ENCODE measurements around the gene SLC26A9.

SLC26A9 gene

GRCh38 chr1:205926636-205927035 lies 16.6 kb downstream of the SLC26A9 start:
- Mint-ChIP-seq H3K9me3 (no peaks in the 10 kb centered on the region), H3K27ac (no peak overlapping the region), H3K4me1 (no peaks in the 10 kb centered on the region), H3K36me3 (peaks cover 5% of the 10 kb centered on the region), H3K4me3 (no peak overlapping the region)
- no peak for ATAC-seq
- DNase-seq (ENCODE audit: low spot score in 2 of 2), result no peak

- Mint-ChIP-seq H3K4me3 (no peak overlapping the region), H3K27ac (no peak overlapping the region), H3K9me3 (no peaks in the 10 kb centered on the region), H3K4me1 (no peaks in the 10 kb centered on the region), H3K36me3 (peaks cover 5% of the 10 kb centered on the region)
- ATAC-seq (no peak), DNase-seq (ENCODE audit: low spot score in 2 of 2) (no peak)
Observed at GRCh38 chr1:205926213-205926612, 17.0 kb downstream of the SLC26A9 start.

DNA sequence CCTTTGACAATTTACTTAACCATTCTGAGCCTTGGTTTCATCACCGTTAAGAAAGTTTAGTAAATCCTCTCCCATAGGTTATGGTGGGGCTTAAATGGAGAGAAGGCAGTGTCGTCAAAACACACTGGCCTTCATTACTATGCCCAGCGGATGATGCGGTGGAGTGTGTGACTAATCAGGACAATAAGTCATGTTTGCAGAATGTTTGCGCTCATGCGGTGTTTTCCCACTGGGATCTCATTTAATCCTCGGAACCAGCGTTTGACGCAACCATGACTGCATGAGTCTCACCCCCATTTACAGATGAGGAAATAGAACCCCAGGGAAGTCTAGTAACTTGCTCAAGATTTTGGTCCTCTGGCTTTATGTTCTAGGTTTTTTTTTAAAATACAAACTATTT lies 17.5 kb downstream of the SLC26A9 start:
- H3K27ac Mint-ChIP-seq, result no peak overlapping the region
- DNase-seq (ENCODE audit: low spot score in 2 of 2), result no peak
- H3K9me3 Mint-ChIP-seq, result no peaks in the 10 kb centered on the region
- ATAC-seq, result no peak
- peaks cover 5% of the 10 kb centered on the region for H3K36me3 Mint-ChIP-seq
- no peak overlapping the region for H3K4me3 Mint-ChIP-seq
- no peaks in the 10 kb centered on the region for H3K4me1 Mint-ChIP-seq

DNA sequence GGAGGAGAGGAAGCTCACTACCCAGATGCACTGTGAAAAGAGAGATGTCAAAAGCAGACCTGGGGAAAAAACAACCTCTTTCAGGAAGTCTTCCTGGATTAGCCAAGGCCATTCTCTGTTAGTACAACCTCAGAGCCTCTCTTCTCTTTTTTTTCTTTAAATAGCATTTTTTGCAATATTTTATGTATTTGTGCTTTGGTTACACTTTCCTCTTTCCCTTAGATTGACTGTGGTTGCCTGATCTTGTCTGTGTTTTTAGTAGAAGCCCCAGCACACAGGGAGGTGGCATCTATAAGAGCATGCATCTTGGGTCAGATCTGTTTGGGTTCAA lies 18.8 kb downstream of the SLC26A9 start:
- no peaks in the 10 kb centered on the region for H3K4me1 Mint-ChIP-seq
- ATAC-seq (no peak), DNase-seq (ENCODE audit: low spot score in 2 of 2) (no peak)
- H3K4me3 Mint-ChIP-seq, result no peak overlapping the region
- peak overlapping the region; percentile 18 for H3K27ac Mint-ChIP-seq
- H3K9me3 Mint-ChIP-seq, result no peaks in the 10 kb centered on the region
- H3K36me3 Mint-ChIP-seq, result peaks cover 5% of the 10 kb centered on the region

DNA sequence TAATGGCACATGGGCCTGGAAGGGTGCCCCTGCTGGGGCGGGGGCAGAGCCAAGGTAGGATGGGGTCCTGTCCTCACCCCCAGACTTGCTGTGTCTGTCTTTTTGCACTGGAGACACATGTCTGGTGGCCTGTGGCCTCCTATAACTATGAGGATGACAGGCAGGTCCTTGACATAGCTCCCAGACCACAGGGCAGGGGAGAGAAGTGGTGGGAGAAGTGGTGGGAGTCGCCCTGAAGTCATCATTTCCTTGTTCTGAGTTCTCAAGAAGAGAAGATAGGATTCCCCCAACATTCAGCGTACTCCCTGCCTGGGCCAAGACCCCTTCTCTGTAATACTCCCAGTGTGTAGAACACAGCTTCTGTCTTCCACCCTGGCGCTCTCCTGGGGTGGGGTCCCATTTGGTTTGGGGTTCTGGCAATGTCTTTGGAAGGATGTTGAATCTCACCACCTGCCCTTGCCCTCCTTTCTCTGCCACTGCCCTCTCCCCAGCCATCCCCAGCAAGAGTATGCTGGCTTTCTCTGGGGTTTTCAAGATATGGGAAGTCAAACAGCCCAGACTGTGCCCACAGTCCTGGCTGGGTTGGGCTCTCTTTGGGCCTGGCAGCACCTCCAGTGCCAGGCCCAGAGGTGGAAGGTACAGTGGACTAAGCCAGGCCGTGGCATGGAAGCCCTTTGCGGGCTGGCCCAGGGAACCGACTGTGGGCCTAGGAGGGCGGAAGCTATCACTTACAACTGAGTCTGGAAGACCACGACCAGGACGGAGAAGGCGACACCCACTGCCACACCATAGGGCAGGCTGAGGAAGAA lies 19.4 kb downstream of the SLC26A9 start:
- no peak overlapping the region for H3K4me3 Mint-ChIP-seq
- DNase-seq (ENCODE audit: low spot score in 2 of 2), result no peak
- ATAC-seq, result no peak
- no peaks in the 10 kb centered on the region for H3K9me3 Mint-ChIP-seq
- peak overlapping the region; percentile 18 for H3K27ac Mint-ChIP-seq
- H3K36me3 Mint-ChIP-seq, result peaks cover 5% of the 10 kb centered on the region
- H3K4me1 Mint-ChIP-seq, result no peaks in the 10 kb centered on the region

- Mint-ChIP-seq H3K9me3 (no peaks in the 10 kb centered on the region), H3K36me3 (peaks cover 5% of the 10 kb centered on the region), H3K4me1 (no peaks in the 10 kb centered on the region), H3K4me3 (no peak overlapping the region), H3K27ac (no peak overlapping the region)
- DNase-seq (ENCODE audit: low spot score in 2 of 2) (no peak), ATAC-seq (no peak)
Observed at GRCh38 chr1:205922806-205923205, 20.4 kb downstream of the SLC26A9 start.

GRCh38 chr1:205922314-205922713 lies 20.9 kb downstream of the SLC26A9 start:
- DNase-seq (ENCODE audit: low spot score in 2 of 2), result no peak
- Mint-ChIP-seq H3K36me3 (peaks cover 5% of the 10 kb centered on the region), H3K9me3 (no peaks in the 10 kb centered on the region), H3K4me1 (no peaks in the 10 kb centered on the region), H3K4me3 (no peak overlapping the region), H3K27ac (no peak overlapping the region)
- ATAC-seq, result no peak

- no peak overlapping the region for H3K27ac Mint-ChIP-seq
- peaks cover 2% of the 10 kb centered on the region for H3K36me3 Mint-ChIP-seq
- no peaks in the 10 kb centered on the region for H3K9me3 Mint-ChIP-seq
- H3K4me3 Mint-ChIP-seq, result no peak overlapping the region
- ATAC-seq (no peak), DNase-seq (ENCODE audit: low spot score in 2 of 2) (no peak)
- no peaks in the 10 kb centered on the region for H3K4me1 Mint-ChIP-seq
Observed at GRCh38 chr1:205921570-205921909, 21.7 kb downstream of the SLC26A9 start.

DNA sequence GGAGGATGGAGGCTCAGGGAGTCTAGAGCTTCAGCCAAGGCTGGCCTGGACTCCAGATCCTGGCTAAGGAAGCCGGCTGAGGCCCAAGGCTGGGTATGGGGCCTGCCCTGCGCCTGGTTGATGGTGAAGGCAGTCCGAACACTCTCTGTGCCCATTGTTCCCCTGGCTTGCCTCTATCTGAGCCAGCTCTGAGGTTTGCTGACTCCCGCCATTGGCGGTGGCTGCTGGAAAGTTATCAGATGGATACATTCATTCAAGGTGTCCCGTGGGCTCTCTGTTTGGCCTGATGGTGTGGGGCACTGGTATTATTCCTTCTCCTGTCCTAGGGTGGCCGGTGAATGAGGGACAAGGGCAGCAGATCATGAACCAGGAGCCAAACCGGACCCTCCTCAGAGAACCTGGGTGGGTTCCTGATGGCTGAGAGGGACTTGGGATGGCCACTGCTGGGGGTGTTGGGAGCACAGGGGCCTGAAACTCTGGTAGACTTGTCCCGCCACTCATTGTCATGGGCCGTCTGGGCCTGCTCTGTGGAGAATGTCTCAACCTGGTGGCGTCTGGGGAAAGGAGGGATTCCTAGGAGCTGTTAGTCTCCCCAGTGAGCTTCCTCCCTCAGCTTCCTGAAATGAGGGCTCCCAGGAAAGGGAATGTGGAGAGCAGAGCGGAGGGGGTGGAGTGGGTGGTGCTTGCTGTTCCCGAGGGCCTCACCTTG lies 22.2 kb downstream of the SLC26A9 start:
- Mint-ChIP-seq H3K27ac (no peak overlapping the region), H3K4me3 (no peak overlapping the region)

DNA sequence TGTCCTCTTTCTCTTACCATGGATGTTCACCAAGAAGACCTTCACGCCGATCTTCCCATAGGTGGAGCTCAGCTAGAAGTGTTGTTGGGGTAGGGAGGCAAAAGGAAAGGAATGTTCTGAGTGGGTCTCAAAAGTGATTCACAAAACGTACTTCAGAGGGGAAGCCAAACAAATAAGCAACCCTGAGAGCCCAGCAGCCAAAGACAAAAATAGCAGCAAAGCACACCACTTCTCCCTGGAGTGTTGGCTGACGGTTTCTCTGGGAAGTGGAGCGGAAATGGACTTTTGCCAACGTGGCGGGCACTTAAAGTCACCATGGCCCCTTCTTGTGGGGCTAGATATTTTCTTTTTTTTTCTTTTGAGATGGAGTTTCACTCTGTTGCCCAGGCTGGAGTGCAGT lies 23.1 kb downstream of the SLC26A9 start:
- DNase-seq (ENCODE audit: low spot score in 2 of 2) (no peak), ATAC-seq (no peak)
- Mint-ChIP-seq H3K4me1 (no peaks in the 10 kb centered on the region), H3K9me3 (no peaks in the 10 kb centered on the region), H3K27ac (no peak overlapping the region), H3K4me3 (no peak overlapping the region), H3K36me3 (no peaks in the 10 kb centered on the region)

More for the DNA sequence above, 22.2 kb downstream of the SLC26A9 start:
- ATAC-seq, result no peak
- no peaks in the 10 kb centered on the region for H3K4me1 Mint-ChIP-seq
- H3K36me3 Mint-ChIP-seq, result no peaks in the 10 kb centered on the region
- H3K9me3 Mint-ChIP-seq, result no peaks in the 10 kb centered on the region
- DNase-seq (ENCODE audit: low spot score in 2 of 2), result no peak

- H3K27ac Mint-ChIP-seq, result no peak overlapping the region
- H3K4me1 Mint-ChIP-seq, result no peaks in the 10 kb centered on the region
- ATAC-seq (peak; percentile 75), DNase-seq (ENCODE audit: low spot score in 2 of 2) (peak; percentile 56 to 84)
- no peaks in the 10 kb centered on the region for H3K9me3 Mint-ChIP-seq
- no peaks in the 10 kb centered on the region for H3K36me3 Mint-ChIP-seq
- H3K4me3 Mint-ChIP-seq, result no peak overlapping the region
Observed at GRCh38 chr1:205918955-205919746, 24.1 kb downstream of the SLC26A9 start.

- no peak overlapping the region for H3K4me3 Mint-ChIP-seq
- no peaks in the 10 kb centered on the region for H3K9me3 Mint-ChIP-seq
- ATAC-seq, result no peak
- no peak overlapping the region for H3K27ac Mint-ChIP-seq
- H3K4me1 Mint-ChIP-seq, result no peaks in the 10 kb centered on the region
- DNase-seq (ENCODE audit: low spot score in 2 of 2), result no peak
- H3K36me3 Mint-ChIP-seq, result no peaks in the 10 kb centered on the region
Observed at GRCh38 chr1:205917466-205918238, 25.6 kb downstream of the SLC26A9 start.

GRCh38 chr1:205916541-205916940 lies 26.7 kb downstream of the SLC26A9 start:
- Mint-ChIP-seq H3K4me3 (no peak overlapping the region), H3K27ac (no peak overlapping the region), H3K9me3 (no peaks in the 10 kb centered on the region), H3K36me3 (no peaks in the 10 kb centered on the region), H3K4me1 (no peaks in the 10 kb centered on the region)
- ATAC-seq, result no peak
- DNase-seq (ENCODE audit: low spot score in 2 of 2), result no peak

DNA sequence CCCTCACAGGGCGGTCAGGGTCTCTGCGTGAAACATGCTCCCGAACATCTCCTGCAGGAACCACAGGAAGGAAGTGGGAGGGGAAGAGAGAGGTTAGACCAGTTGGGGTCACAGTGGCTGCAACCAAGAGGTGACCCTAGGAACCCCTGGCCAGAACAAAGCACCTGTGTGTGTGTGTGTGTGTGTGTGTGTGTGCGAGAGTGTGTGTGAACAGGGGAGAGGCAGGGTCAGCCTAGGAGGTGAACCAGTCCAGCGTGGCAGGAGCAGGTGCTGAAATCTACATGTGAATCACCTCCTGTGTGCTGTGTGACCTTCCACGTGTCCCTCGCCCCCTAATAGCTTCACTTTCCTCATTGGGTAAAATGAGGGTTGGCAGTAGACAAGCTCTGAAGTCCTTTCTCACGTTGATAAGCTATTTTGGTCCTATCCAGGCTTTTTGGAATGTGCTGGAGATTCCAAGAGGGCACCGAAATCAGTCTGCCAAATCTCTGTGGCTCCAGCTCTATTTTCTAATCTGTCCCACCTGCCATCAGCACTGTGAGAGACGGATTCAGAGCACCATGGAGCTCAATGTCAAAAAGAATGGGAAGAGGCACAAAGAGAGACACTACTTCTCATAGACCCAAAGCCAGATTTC lies 27.8 kb downstream of the SLC26A9 start:
- Mint-ChIP-seq H3K9me3 (no peaks in the 10 kb centered on the region), H3K4me1 (no peaks in the 10 kb centered on the region), H3K4me3 (no peak overlapping the region), H3K36me3 (no peaks in the 10 kb centered on the region), H3K27ac (no peak overlapping the region)
- DNase-seq (ENCODE audit: low spot score in 2 of 2), result no peak
- no peak for ATAC-seq

- H3K4me3 Mint-ChIP-seq, result no peak overlapping the region
- DNase-seq (ENCODE audit: low spot score in 2 of 2) (no peak), ATAC-seq (no peak)
- H3K4me1 Mint-ChIP-seq, result no peaks in the 10 kb centered on the region
- H3K9me3 Mint-ChIP-seq, result no peaks in the 10 kb centered on the region
- H3K27ac Mint-ChIP-seq, result no peak overlapping the region
- H3K36me3 Mint-ChIP-seq, result no peaks in the 10 kb centered on the region
Observed at GRCh38 chr1:205914730-205915129, 28.5 kb downstream of the SLC26A9 start.
